HCT116 (cell line): ENCODE results near the gene EME1. TPM values are rescaled to one million over a fixed set of nuclear protein-coding genes. Genes with fewer than 3 reads are reported as not detected.
"Not testable (repeated sequence)": the region's sequence is repeated elsewhere in the genome, so short reads cannot be mapped to it uniquely, and the experiment has no call there.

ENCODE experiments used
- ATAC-seq: fragments of 200-7000 bp; cut with Tn5 transposase; 2 replicates; pipeline ENCODE4 v1.9.1; 2020; ENCODE audit warnings: mild to moderate bottlenecking, moderate library complexity
- BruUV-seq: library from RNA; stranded (reverse); fragments of 400-500 nt; replicated peaks from 2 replicates; lab custom pipeline; 2021; lab: Mats Ljungman, UMichigan
- CTCF ChIA-PET: fragments of 300-600 bp; sonication (Branson Sonifier 250); formaldehyde crosslinking; loops from one replicate; lab custom pipeline; 2021; ENCODE audit warnings: antibody characterized with exemption; lab: Charles Lee
- POLR2A ChIA-PET: fragments of 300-600, 350-600 bp; sonication (Branson Sonifier 250); formaldehyde crosslinking; loops from one replicate; lab custom pipeline; 2021; ENCODE audit warnings: antibody characterized with exemption; lab: Charles Lee
- RAD21 ChIA-PET, 2 experiments: fragments of 300-600 bp; sonication (Branson Sonifier 250); formaldehyde crosslinking; loops; one replicate each; lab custom pipeline; 2023; ENCODE audit warnings: low total read pairs in 2 of 2; ENCODE audit not compliant: uncharacterized antibody in 2 of 2, unreplicated experiment in 2 of 2, low non-redundant PET in 1 of 2; lab: Charles Lee
- DNase-seq: peaks from one replicate; pipeline ENCODE4 v3.0.0-alpha.2; 2010; ENCODE audit warnings: low read depth, low spot score
- H2AFZ ChIP-seq: fragments of 200-600 bp; shearing (Covaris generic), sonication (generic); 2 replicates; pipeline ENCODE4 v1.6.1; 2017; ENCODE audit warnings: low read depth, mixed run types, mixed read lengths, antibody characterized with exemption, low read length; ENCODE audit not compliant: poor library complexity, severe bottlenecking
- H3K27ac ChIP-seq: 2 replicates; pipeline ENCODE4 v1.5.1; 2012; ENCODE audit warnings: low read depth, low read length
- H3K27me3 ChIP-seq: fragments of 200-600 bp; sonication (generic); 2 replicates; pipeline ENCODE4 v1.6.1; 2016; ENCODE audit warnings: mixed run types, low read length, mixed read lengths; ENCODE audit not compliant: insufficient read depth
- H3K36me3 ChIP-seq, 2 experiments: fragments of 200-500 bp in 1 of 2; fragments of 200-600 bp in 1 of 2; sonication (Bioruptor generic) in 1 of 2; sonication (generic) in 1 of 2; 2 replicates each; pipeline versions ENCODE4 v1.5.1 to v1.6.1; 2014 to 2016; ENCODE audit warnings: low read length in 2 of 2, inconsistent platforms in 1 of 2, mixed read lengths in 1 of 2, mixed run types in 1 of 2; ENCODE audit not compliant: insufficient read depth in 2 of 2, control insufficient read depth in 1 of 2
- H3K4me1 ChIP-seq, 2 experiments: fragments of 200-600 bp in 1 of 2; sonication (generic) in 1 of 2; 2 replicates each; pipeline versions ENCODE4 v1.5.1 to v1.6.1; 2012 to 2017; ENCODE audit warnings: low read length in 2 of 2, inconsistent platforms in 1 of 2, mild to moderate bottlenecking in 1 of 2, mixed read lengths in 1 of 2, mixed run types in 1 of 2, moderate library complexity in 1 of 2; ENCODE audit not compliant: insufficient read depth in 2 of 2, control insufficient read depth in 1 of 2
- H3K4me2 ChIP-seq: fragments of 200-600 bp; sonication (generic); 2 replicates; pipeline ENCODE4 v1.6.1; 2017; ENCODE audit warnings: mixed run types, low read length, mixed read lengths
- H3K4me3 ChIP-seq, 2 experiments: fragments of 200-600 bp in 1 of 2; sonication (generic) in 1 of 2; replicated peaks in 1 of 2; 2 replicates each; pipeline ENCODE4 v1.5.1; 2011 to 2016; ENCODE audit warnings: low read length in 2 of 2, control low read depth in 1 of 2, low read depth in 1 of 2, mild to moderate bottlenecking in 1 of 2, mixed read lengths in 1 of 2, mixed run types in 1 of 2
- H3K79me2 ChIP-seq: fragments of 200-600 bp; sonication (generic); 2 replicates; pipeline ENCODE4 v1.6.1; 2017; ENCODE audit warnings: mild to moderate bottlenecking, mixed run types, low read length, moderate library complexity, mixed read lengths; ENCODE audit not compliant: insufficient read depth
- H3K9ac ChIP-seq: fragments of 200-600 bp; sonication (generic); 2 replicates; pipeline ENCODE4 v1.6.1; 2016; ENCODE audit warnings: low read length, mixed read lengths
- H3K9me2 ChIP-seq: fragments of 200-600 bp; sonication (generic), shearing (Covaris generic); 2 replicates; pipeline ENCODE4 v1.6.1; 2017; ENCODE audit warnings: mixed run types, mild to moderate bottlenecking, moderate library complexity; ENCODE audit not compliant: insufficient read depth
- H3K9me3 ChIP-seq, 2 experiments: fragments of 200-500 bp in 1 of 2; fragments of 200-600 bp in 1 of 2; sonication (Bioruptor generic) in 1 of 2; sonication (generic) in 1 of 2; 2 replicates each; pipeline ENCODE4 v1.6.1; 2014 to 2017; ENCODE audit warnings: low read length in 2 of 2, mixed read lengths in 2 of 2, inconsistent platforms in 1 of 2, low read depth in 1 of 2, mild to moderate bottlenecking in 1 of 2, mixed run types in 1 of 2, moderate library complexity in 1 of 2; ENCODE audit not compliant: control insufficient read depth in 1 of 2, insufficient read depth in 1 of 2
- H4K20me1 ChIP-seq: fragments of 200-600 bp; sonication (generic), shearing (Covaris generic); 2 replicates; pipeline ENCODE4 v1.6.1; 2017; ENCODE audit warnings: mixed run types, mild to moderate bottlenecking, moderate library complexity; ENCODE audit not compliant: insufficient read depth
- CBX3 ChIP-seq: IDR thresholded peaks from 2 replicates; pipeline ENCODE4 v1.6.1; 2012; ENCODE audit warnings: low read depth
- POLR2AphosphoS5 ChIP-seq: IDR thresholded peaks from 2 replicates; pipeline ENCODE4 v1.6.1; 2011; ENCODE audit warnings: mild to moderate bottlenecking, low read depth, low read length, moderate library complexity
- RAD21 ChIP-seq: IDR thresholded peaks from 2 replicates; pipeline ENCODE4 v1.6.1; 2012; ENCODE audit warnings: low read depth, mild to moderate bottlenecking
- REST ChIP-seq: IDR thresholded peaks from 2 replicates; pipeline ENCODE4 v1.6.1; 2012; ENCODE audit warnings: low read depth
- YY1 ChIP-seq: IDR thresholded peaks from 2 replicates; pipeline ENCODE4 v1.6.1; 2011; ENCODE audit warnings: low read length, low read depth, moderate library complexity, mild to moderate bottlenecking; ENCODE audit not compliant: insufficient replicate concordance; ENCODE audit errors: extremely low read depth
- intact Hi-C: fragments of 100-400 bp; cut with micrococcal nuclease; formaldehyde crosslinking; loops from 2 replicates; pipeline ENCODE4 v1.10.0; 2022
- total RNA-seq: library from RNA; stranded (reverse); gene quantifications from one replicate; pipeline ENCODE4 v1.2.1, GENCODE V29; 2021; ENCODE audit not compliant: unreplicated experiment

EME1 gene
- total RNA-seq, 1 experiment from 2014 or later = 31.8 TPM

GRCh38 chr17:50397919-50398285, 24.9 kb downstream of the EME1 start (continued):
- no peak for TF ChIP-seq YY1
- TF ChIP-seq POLR2AphosphoS5 = no peak
- TF ChIP-seq RAD21 = no peak
- TF ChIP-seq REST = no peak
- no peak for TF ChIP-seq CBX3
- TF ChIP-seq, all 23 proteins: peak for 0

- H3K4me3 ChIP-seq, H3K9me2 ChIP-seq, RAD21 ChIA-PET, H3K27ac ChIP-seq, DNase-seq, BruUV-seq, H3K4me2 ChIP-seq, ATAC-seq, H4K20me1 ChIP-seq, H3K9ac ChIP-seq, H3K9me3 ChIP-seq, H3K27me3 ChIP-seq, intact Hi-C loops: not testable (repeated sequence)
- H3K36me3 ChIP-seq = peaks cover 15 to 18% of the 10 kb centered on the region in 2 experiments
- CTCF ChIA-PET = interaction anchor here (2.1 to 2.6 kb wide), 3 partner anchors 29 to 80 kb away, joined by 7 to 20 read pairs (median 15); partner anchors contain the start of genes ACSF2, RSAD1 and XYLT2
- peaks cover 7 to 27% of the 10 kb centered on the region in 2 experiments for H3K4me1 ChIP-seq
- peak overlapping the region; percentile 68 for H2AFZ ChIP-seq
- POLR2A ChIA-PET = interaction anchor here (1.4 to 2.5 kb wide), 3 partner anchors 26 to 161 kb away, joined by 4 to 14 read pairs (median 12); partner anchors contain the start of genes ACSF2, EME1 and MRPL27
- peaks cover 37% of the 10 kb centered on the region for H3K79me2 ChIP-seq
These were observed 25.6 kb downstream of the EME1 start for GRCh38 chr17:50398672-50399071.

GRCh38 chr17:50399591-50399990, 26.6 kb downstream of the EME1 start:
- RAD21 ChIA-PET, CTCF ChIA-PET, intact Hi-C loops, H3K27ac ChIP-seq, BruUV-seq, H3K27me3 ChIP-seq, H3K4me3 ChIP-seq, H3K4me2 ChIP-seq, H3K9me2 ChIP-seq, DNase-seq, H3K9ac ChIP-seq, H2AFZ ChIP-seq, H3K36me3 ChIP-seq, H4K20me1 ChIP-seq, ATAC-seq, H3K9me3 ChIP-seq: not testable (repeated sequence)
- Histone ChIP-seq H3K79me2 (peaks cover 27% of the 10 kb centered on the region), H3K4me1 (peaks cover 7 to 27% of the 10 kb centered on the region in 2 experiments)
- POLR2A ChIA-PET = interaction anchor here (1.4 kb wide), 1 partner anchor 27 kb away, joined by 3 read pairs; no protein-coding TSS in a partner anchor

GRCh38 chr17:50405351-50405750, 32.3 kb downstream of the EME1 start:
- H3K9ac ChIP-seq, H3K27me3 ChIP-seq, H4K20me1 ChIP-seq, intact Hi-C loops, DNase-seq, H3K27ac ChIP-seq, H3K4me3 ChIP-seq, H3K79me2 ChIP-seq, H2AFZ ChIP-seq, H3K9me2 ChIP-seq, H3K9me3 ChIP-seq, BruUV-seq, ATAC-seq, H3K4me2 ChIP-seq, RAD21 ChIA-PET, H3K4me1 ChIP-seq, CTCF ChIA-PET, POLR2A ChIA-PET, H3K36me3 ChIP-seq: not testable (repeated sequence)
